ENCODE measurements around the gene CAMK2G. TPM values are rescaled to one million over a fixed set of nuclear protein-coding genes. Genes with fewer than 3 reads are reported as not detected.
"Not testable (repeated sequence)": the region's sequence is repeated elsewhere in the genome, so short reads cannot be mapped to it uniquely, and the experiment has no call there.

CAMK2G gene
- polyA plus RNA-seq, 3 donors: 1.7 to 60.7 (median 3.0) TPM

- Mint-ChIP-seq H3K9me3 (peaks cover 0 to 4% (median 0%) of the 10 kb centered on the region in 7 donors), H3K4me1 (peaks cover 34% of the 10 kb centered on the region), H3K4me3 (no peak overlapping the region), H3K27ac (no peak overlapping the region), H3K27me3 (ENCODE audit: low read depth in 3 of 3) (peaks cover 2 to 4% (median 3%) of the 10 kb centered on the region in 3 donors), H3K36me3 (peaks cover 0 to 2% of the 10 kb centered on the region in 2 donors)
- DNase-seq: no peak
- TF ChIP-seq CTCF (IDR thresholded peaks at IDR 0.05): no peak
- H3K27ac ChIP-seq (ENCODE audit: low read depth in 1 of 2, low read length in 2 of 2): no peak overlapping the region
- no peak overlapping the region for H3K4me3 ChIP-seq (replicated peaks in 1 of 3; ENCODE audit: low read depth in 2 of 3, low read length in 3 of 3)
- intact Hi-C loops (cut with micrococcal nuclease): no loop called here
- no peak overlapping the region for H3K4me2 ChIP-seq (replicated peaks; ENCODE audit: extremely low read depth, low read length, poor library complexity, severe bottlenecking)
- H3K79me2 ChIP-seq (ENCODE audit: insufficient read depth, low read length): no peaks in the 10 kb centered on the region
- 100% methylated on average over 2 of the region's 6 CpGs for WGBS (ENCODE audit: insufficient coverage)
- no peak overlapping the region for H2AFZ ChIP-seq (ENCODE audit: insufficient read depth, low read depth, low read length, poor library complexity, severe bottlenecking)
- no peaks in the 10 kb centered on the region for H4K20me1 ChIP-seq (ENCODE audit: insufficient read depth, low read length)
- H3K36me3 ChIP-seq (replicated peaks in 1 of 2; ENCODE audit: control insufficient read depth in 1 of 2, insufficient read depth in 2 of 2, low read length in 2 of 2): no peaks in the 10 kb centered on the region
- peaks cover 32 to 36% of the 10 kb centered on the region in 2 donors for H3K4me1 ChIP-seq (ENCODE audit: control insufficient read depth in 1 of 2, insufficient read depth in 2 of 2, low read length in 2 of 2)
- H3K9me3 ChIP-seq (replicated peaks in 1 of 2; ENCODE audit: control insufficient read depth in 1 of 2, insufficient read depth in 1 of 2, low read length in 2 of 2): no peaks in the 10 kb centered on the region
- no peak overlapping the region for H3K9ac ChIP-seq (ENCODE audit: insufficient read depth, low read length, poor library complexity, severe bottlenecking)
- no peaks in the 10 kb centered on the region for H3K27me3 ChIP-seq (ENCODE audit: control insufficient read depth in 2 of 2, insufficient read depth in 2 of 2, low read length in 2 of 2)
Measured at GRCh38 chr10:73922007-73922863, 47.9 kb upstream of the CAMK2G start.

GRCh38 chr10:73920089-73920488 lies 45.7 kb upstream of the CAMK2G start:
- DNase-seq: peak; percentile 60 to 69 (median 64)
- peak overlapping the region; percentile 50 to 91 (median 76) for H3K27ac Mint-ChIP-seq
- Histone ChIP-seq H3K27ac (ENCODE audit: low read depth in 1 of 2, low read length in 2 of 2) (peak overlapping the region; percentile 39 to 51), H3K9me3 (replicated peaks in 1 of 2; ENCODE audit: control insufficient read depth in 1 of 2, insufficient read depth in 1 of 2, low read length in 2 of 2) (no peaks in the 10 kb centered on the region), H2AFZ (ENCODE audit: insufficient read depth, low read depth, low read length, poor library complexity, severe bottlenecking) (peak overlapping the region; percentile 55), H3K4me1 (ENCODE audit: control insufficient read depth in 1 of 2, insufficient read depth in 2 of 2, low read length in 2 of 2) (peaks cover 28 to 36% of the 10 kb centered on the region in 2 donors), H3K4me3 (replicated peaks in 1 of 3; ENCODE audit: low read depth in 2 of 3, low read length in 3 of 3) (no peak overlapping the region), H3K79me2 (ENCODE audit: insufficient read depth, low read length) (peaks cover 14% of the 10 kb centered on the region), H3K4me2 (replicated peaks; ENCODE audit: extremely low read depth, low read length, poor library complexity, severe bottlenecking) (peak overlapping the region; percentile 15), H3K36me3 (replicated peaks in 1 of 2; ENCODE audit: control insufficient read depth in 1 of 2, insufficient read depth in 2 of 2, low read length in 2 of 2) (peaks cover 0 to 4% of the 10 kb centered on the region in 2 donors), H3K27me3 (ENCODE audit: control insufficient read depth in 2 of 2, insufficient read depth in 2 of 2, low read length in 2 of 2) (no peaks in the 10 kb centered on the region), H4K20me1 (ENCODE audit: insufficient read depth, low read length) (no peaks in the 10 kb centered on the region), H3K9ac (ENCODE audit: insufficient read depth, low read length, poor library complexity, severe bottlenecking) (no peak overlapping the region)
- H3K4me3 Mint-ChIP-seq: no peak overlapping the region
- intact Hi-C loops (cut with micrococcal nuclease): no loop called here
- peaks cover 4 to 6% of the 10 kb centered on the region in 2 donors for H3K36me3 Mint-ChIP-seq
- 0% methylated on average over 2 of the region's 4 CpGs for WGBS (ENCODE audit: insufficient coverage)
- peaks cover 35% of the 10 kb centered on the region for H3K4me1 Mint-ChIP-seq
- peaks cover 0 to 2% (median 0%) of the 10 kb centered on the region in 7 donors for H3K9me3 Mint-ChIP-seq
- peaks cover 0 to 4% (median 2%) of the 10 kb centered on the region in 3 donors for H3K27me3 Mint-ChIP-seq (ENCODE audit: low read depth in 3 of 3)
- no peak for TF ChIP-seq CTCF (IDR thresholded peaks at IDR 0.05)

- H3K9ac ChIP-seq (ENCODE audit: insufficient read depth, low read length, poor library complexity, severe bottlenecking); H3K27me3 ChIP-seq (ENCODE audit: control insufficient read depth in 2 of 2, insufficient read depth in 2 of 2, low read length in 2 of 2); DNase-seq; H3K9me3 Mint-ChIP-seq; H3K27me3 Mint-ChIP-seq (ENCODE audit: low read depth in 3 of 3); H4K20me1 ChIP-seq (ENCODE audit: insufficient read depth, low read length); H3K9me3 ChIP-seq (replicated peaks in 1 of 2; ENCODE audit: control insufficient read depth in 1 of 2, insufficient read depth in 1 of 2, low read length in 2 of 2); H3K36me3 ChIP-seq (replicated peaks in 1 of 2; ENCODE audit: control insufficient read depth in 1 of 2, insufficient read depth in 2 of 2, low read length in 2 of 2); H3K4me3 ChIP-seq (replicated peaks in 1 of 3; ENCODE audit: low read depth in 2 of 3, low read length in 3 of 3); H3K4me2 ChIP-seq (replicated peaks; ENCODE audit: extremely low read depth, low read length, poor library complexity, severe bottlenecking); H3K4me3 Mint-ChIP-seq; intact Hi-C loops (cut with micrococcal nuclease): not testable (repeated sequence)
- H3K79me2 ChIP-seq (ENCODE audit: insufficient read depth, low read length): peaks cover 14% of the 10 kb centered on the region
- WGBS (ENCODE audit: insufficient coverage): 93% methylated on average over 3 of the region's 8 CpGs
- peaks cover 38% of the 10 kb centered on the region for H3K4me1 Mint-ChIP-seq
- peak overlapping the region in 1 of 2 donors; percentile 51 for H3K27ac ChIP-seq (ENCODE audit: low read depth in 1 of 2, low read length in 2 of 2)
- peak overlapping the region; percentile 55 for H2AFZ ChIP-seq (ENCODE audit: insufficient read depth, low read depth, low read length, poor library complexity, severe bottlenecking)
- peak overlapping the region in 4 of 7 donors; percentile 42 to 91 (median 84) for H3K27ac Mint-ChIP-seq
- peaks cover 8 to 12% of the 10 kb centered on the region in 2 donors for H3K36me3 Mint-ChIP-seq
- H3K4me1 ChIP-seq (ENCODE audit: control insufficient read depth in 1 of 2, insufficient read depth in 2 of 2, low read length in 2 of 2): peaks cover 28 to 36% of the 10 kb centered on the region in 2 donors
Measured at GRCh38 chr10:73919481-73919880, 45.1 kb upstream of the CAMK2G start.
